IPS-20b (cell line): Measurements from ENCODE around the gene TRMT11.
A peak's percentile ranks its signal among the peaks of the same experiment; 100 is the strongest.
"Not testable (repeated sequence)": the region's sequence is repeated elsewhere in the genome, so short reads cannot be mapped to it uniquely, and the experiment has no call there.

ENCODE experiments used
- H3K27ac ChIP-seq: one replicate; pipeline ENCODE4 v1.5.1; 2013; ENCODE audit warnings: low read length
- H3K27me3 ChIP-seq: 2 replicates; pipeline ENCODE4 v1.6.1; 2013; ENCODE audit warnings: mild to moderate bottlenecking, low read length, inconsistent platforms; ENCODE audit not compliant: insufficient read depth
- H3K36me3 ChIP-seq: 2 replicates; pipeline ENCODE4 v1.6.1; 2013; ENCODE audit warnings: low read depth, mild to moderate bottlenecking, inconsistent platforms, low read length, moderate library complexity; ENCODE audit not compliant: insufficient read depth
- H3K4me1 ChIP-seq: 2 replicates; pipeline ENCODE4 v1.6.1; 2013; ENCODE audit warnings: mild to moderate bottlenecking, control low read depth, inconsistent platforms, low read length, moderate library complexity; ENCODE audit not compliant: insufficient read depth
- H3K4me3 ChIP-seq: 2 replicates; pipeline ENCODE4 v1.5.1; 2013; ENCODE audit warnings: mild to moderate bottlenecking, low read length, inconsistent platforms
- H3K9ac ChIP-seq: 2 replicates; pipeline ENCODE4 v1.6.1; 2013; ENCODE audit warnings: low read depth, mild to moderate bottlenecking, inconsistent platforms, low read length, moderate library complexity
- H3K9me3 ChIP-seq: 2 replicates; pipeline ENCODE4 v1.6.1; 2013; ENCODE audit warnings: mild to moderate bottlenecking, low read depth, low read length, inconsistent platforms; ENCODE audit not compliant: insufficient read depth

TRMT11 gene

GRCh38 chr6:125957845-125958244 lies 28.5 kb upstream of the TRMT11 start:
- Histone ChIP-seq H3K27ac (no peak overlapping the region), H3K9me3 (no peaks in the 10 kb centered on the region; the same call in 1 of the 2 replicates), H3K4me1 (peaks cover 4% of the 10 kb centered on the region; the same call in 1 of the 2 replicates), H3K36me3 (no peaks in the 10 kb centered on the region), H3K9ac (no peak overlapping the region), H3K27me3 (no peaks in the 10 kb centered on the region), H3K4me3 (peak overlapping the region; percentile 85)

GRCh38 chr6:125959041-125959440 lies 27.3 kb upstream of the TRMT11 start:
- no peaks in the 10 kb centered on the region for H3K27me3 ChIP-seq
- peaks cover 4% of the 10 kb centered on the region; the same call in 1 of the 2 replicates for H3K4me1 ChIP-seq
- no peak overlapping the region for H3K4me3 ChIP-seq
- no peak overlapping the region for H3K9ac ChIP-seq
- no peaks in the 10 kb centered on the region for H3K9me3 ChIP-seq
- H3K36me3 ChIP-seq, result no peaks in the 10 kb centered on the region
- H3K27ac ChIP-seq, result no peak overlapping the region

- no peaks in the 10 kb centered on the region for H3K9me3 ChIP-seq
- no peak overlapping the region for H3K4me3 ChIP-seq
- H3K4me1 ChIP-seq, result peaks cover 4% of the 10 kb centered on the region; the same call in 1 of the 2 replicates
- H3K36me3 ChIP-seq, result no peaks in the 10 kb centered on the region
- H3K9ac ChIP-seq, result no peak overlapping the region
- H3K27ac ChIP-seq, result no peak overlapping the region
- no peaks in the 10 kb centered on the region for H3K27me3 ChIP-seq
Observed at GRCh38 chr6:125961117-125961516, 25.2 kb upstream of the TRMT11 start.

GRCh38 chr6:125962900-125963497 lies 23.3 kb upstream of the TRMT11 start:
- no peak overlapping the region for H3K9ac ChIP-seq
- H3K9me3 ChIP-seq, result no peaks in the 10 kb centered on the region
- H3K27me3 ChIP-seq, result no peaks in the 10 kb centered on the region
- H3K27ac ChIP-seq, result no peak overlapping the region
- H3K4me3 ChIP-seq, result no peak overlapping the region
- H3K36me3 ChIP-seq, result no peaks in the 10 kb centered on the region
- no peaks in the 10 kb centered on the region for H3K4me1 ChIP-seq

- Histone ChIP-seq H3K27me3 (no peaks in the 10 kb centered on the region), H3K4me1 (no peaks in the 10 kb centered on the region), H3K36me3 (no peaks in the 10 kb centered on the region), H3K9ac (no peak overlapping the region), H3K9me3 (no peaks in the 10 kb centered on the region), H3K27ac (no peak overlapping the region), H3K4me3 (no peak overlapping the region)
Observed at GRCh38 chr6:125963817-125964216, 22.5 kb upstream of the TRMT11 start.

- no peaks in the 10 kb centered on the region for H3K4me1 ChIP-seq
- no peak overlapping the region for H3K27ac ChIP-seq
- H3K9me3 ChIP-seq, result no peaks in the 10 kb centered on the region
- no peak overlapping the region for H3K9ac ChIP-seq
- H3K36me3 ChIP-seq, result no peaks in the 10 kb centered on the region
- no peaks in the 10 kb centered on the region for H3K27me3 ChIP-seq
- H3K4me3 ChIP-seq, result no peak overlapping the region
Observed at GRCh38 chr6:125966569-125966968, 19.8 kb upstream of the TRMT11 start.

GRCh38 chr6:125968493-125968892 lies 17.8 kb upstream of the TRMT11 start:
- Histone ChIP-seq H3K9ac (no peak overlapping the region), H3K4me1 (no peaks in the 10 kb centered on the region), H3K9me3 (no peaks in the 10 kb centered on the region), H3K27ac (no peak overlapping the region), H3K27me3 (no peaks in the 10 kb centered on the region), H3K36me3 (no peaks in the 10 kb centered on the region), H3K4me3 (no peak overlapping the region)

- H3K4me1 ChIP-seq, result no peaks in the 10 kb centered on the region
- H3K4me3 ChIP-seq, result no peak overlapping the region
- H3K36me3 ChIP-seq, result no peaks in the 10 kb centered on the region; the same call in 1 of the 2 replicates
- H3K27ac ChIP-seq, result no peak overlapping the region
- no peaks in the 10 kb centered on the region for H3K9me3 ChIP-seq
- no peak overlapping the region for H3K9ac ChIP-seq
- no peaks in the 10 kb centered on the region for H3K27me3 ChIP-seq
Observed at GRCh38 chr6:125970760-125971159, 15.6 kb upstream of the TRMT11 start.

- H3K4me1 ChIP-seq, H3K36me3 ChIP-seq, H3K27me3 ChIP-seq, H3K4me3 ChIP-seq, H3K9ac ChIP-seq, H3K9me3 ChIP-seq, H3K27ac ChIP-seq: not testable (repeated sequence)
Observed at GRCh38 chr6:125972478-125972877, 13.9 kb upstream of the TRMT11 start.

- H3K4me1 ChIP-seq, result no peaks in the 10 kb centered on the region
- no peak overlapping the region for H3K4me3 ChIP-seq
- no peaks in the 10 kb centered on the region for H3K9me3 ChIP-seq
- no peaks in the 10 kb centered on the region for H3K27me3 ChIP-seq
- H3K36me3 ChIP-seq, result no peaks in the 10 kb centered on the region; the same call in 1 of the 2 replicates
- H3K9ac ChIP-seq, result no peak overlapping the region
- no peak overlapping the region for H3K27ac ChIP-seq
Observed at GRCh38 chr6:125974214-125974866, 12.0 kb upstream of the TRMT11 start.

- no peaks in the 10 kb centered on the region for H3K4me1 ChIP-seq
- H3K36me3 ChIP-seq, result no peaks in the 10 kb centered on the region; the same call in 1 of the 2 replicates
- H3K4me3 ChIP-seq, result no peak overlapping the region
- H3K27me3 ChIP-seq, result no peaks in the 10 kb centered on the region
- H3K9ac ChIP-seq, result no peak overlapping the region
- H3K27ac ChIP-seq, result no peak overlapping the region
- no peaks in the 10 kb centered on the region for H3K9me3 ChIP-seq
Observed at GRCh38 chr6:125979101-125979500, 7.2 kb upstream of the TRMT11 start.

GRCh38 chr6:125981571-125982185 lies 4.7 kb upstream of the TRMT11 start:
- H3K9ac ChIP-seq, result no peak overlapping the region
- H3K27ac ChIP-seq, result no peak overlapping the region
- H3K36me3 ChIP-seq, result no peaks in the 10 kb centered on the region
- no peak overlapping the region for H3K4me3 ChIP-seq
- no peaks in the 10 kb centered on the region for H3K9me3 ChIP-seq
- no peaks in the 10 kb centered on the region for H3K4me1 ChIP-seq
- H3K27me3 ChIP-seq, result no peaks in the 10 kb centered on the region
